ENCODE measurements around the gene MYLK.

MYLK gene

DNA sequence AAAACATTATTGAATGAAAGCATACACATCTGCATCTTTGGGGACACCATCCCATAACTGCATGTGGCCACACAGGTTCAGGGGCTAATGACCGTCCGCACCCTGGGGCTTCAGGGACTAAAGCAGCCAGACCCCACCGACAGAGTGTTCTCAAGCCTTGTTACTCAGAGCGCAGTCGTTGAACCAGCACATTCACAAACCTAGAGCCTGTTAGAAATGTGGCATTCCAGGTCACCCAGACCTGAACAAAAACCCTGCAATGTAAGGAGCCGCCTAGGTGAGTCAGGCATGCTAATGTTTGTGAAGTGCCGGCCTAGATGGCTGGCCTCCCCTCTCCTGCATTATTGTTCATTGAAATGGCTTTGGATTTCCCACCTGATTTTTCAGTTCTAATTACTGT is 247.0 kb downstream of the MYLK start:
- peaks cover 3% of the 10 kb centered on the region for H3K36me3 Mint-ChIP-seq
- no peak overlapping the region for H3K4me3 Mint-ChIP-seq
- no peaks in the 10 kb centered on the region for H3K27me3 Mint-ChIP-seq
- no peaks in the 10 kb centered on the region for H3K9me3 Mint-ChIP-seq
- H3K27ac Mint-ChIP-seq: no peak overlapping the region
- no peaks in the 10 kb centered on the region for H3K4me1 Mint-ChIP-seq

DNA sequence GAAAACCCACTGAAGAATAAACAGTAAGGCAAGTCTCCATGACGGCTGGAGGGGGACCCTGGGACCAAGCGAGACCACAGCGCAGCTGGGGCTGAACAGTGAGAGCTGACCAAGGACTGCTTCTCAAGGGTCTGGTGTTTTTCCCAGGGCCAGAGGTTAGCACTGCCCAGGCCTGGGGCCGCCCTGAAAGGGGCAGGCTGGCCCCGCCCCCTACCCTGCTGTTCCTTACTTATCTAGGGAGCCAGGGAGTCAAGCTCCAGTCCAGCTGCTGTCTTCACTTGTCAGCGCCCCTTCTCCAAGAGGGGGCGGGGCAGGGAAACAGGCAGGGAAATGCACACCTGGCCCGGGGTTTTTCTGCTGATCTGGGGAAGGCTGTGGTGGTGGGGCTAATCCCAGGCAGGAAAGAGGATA is 247.7 kb downstream of the MYLK start:
- Mint-ChIP-seq H3K4me3 (no peak overlapping the region), H3K27me3 (no peaks in the 10 kb centered on the region), H3K36me3 (peaks cover 3% of the 10 kb centered on the region), H3K9me3 (no peaks in the 10 kb centered on the region), H3K4me1 (no peaks in the 10 kb centered on the region), H3K27ac (no peak overlapping the region)

DNA sequence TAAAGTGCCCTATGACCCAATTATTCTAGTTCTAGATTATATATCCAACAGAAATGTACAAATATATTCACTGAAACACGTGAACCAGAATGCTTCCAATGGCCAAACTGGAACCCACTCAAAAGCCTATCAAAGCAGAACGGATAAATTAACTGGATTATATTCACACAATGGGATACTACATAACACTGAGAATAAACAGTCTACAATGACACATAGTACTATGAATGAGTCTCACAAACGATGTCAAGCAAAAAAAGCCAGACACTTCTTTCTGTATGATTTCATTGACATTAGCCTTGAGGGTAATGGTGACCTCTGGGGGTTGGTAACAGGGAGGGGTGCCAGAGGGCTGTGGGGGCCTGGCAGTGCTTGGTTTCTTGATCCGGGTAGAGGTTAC is 248.4 kb downstream of the MYLK start:
- Mint-ChIP-seq H3K9me3 (no peaks in the 10 kb centered on the region), H3K36me3 (peaks cover 3% of the 10 kb centered on the region), H3K4me1 (no peaks in the 10 kb centered on the region), H3K27me3 (no peaks in the 10 kb centered on the region), H3K27ac (no peak overlapping the region), H3K4me3 (no peak overlapping the region)

DNA sequence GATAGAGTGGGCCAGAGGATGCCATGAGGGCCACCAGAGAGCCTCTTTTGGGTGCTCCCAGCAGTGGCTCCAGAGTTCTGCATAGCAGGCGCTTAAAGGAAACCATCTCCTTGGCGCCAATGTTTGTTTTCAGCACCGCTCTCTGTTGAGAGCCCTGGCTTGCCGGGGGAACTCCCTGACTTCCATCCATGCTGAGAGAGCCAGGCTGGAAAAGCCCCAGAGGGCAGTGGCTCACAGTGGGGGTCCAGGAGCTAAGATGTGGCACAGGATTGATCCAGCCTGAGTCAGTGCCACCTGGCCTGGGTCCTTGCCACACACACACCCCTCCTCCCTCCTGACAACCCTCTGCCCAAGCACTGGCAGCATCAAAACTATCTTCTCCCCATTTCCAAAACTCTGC is 248.9 kb downstream of the MYLK start:
- H3K9me3 Mint-ChIP-seq: no peaks in the 10 kb centered on the region
- H3K4me3 Mint-ChIP-seq: no peak overlapping the region
- no peak overlapping the region for H3K27ac Mint-ChIP-seq
- no peaks in the 10 kb centered on the region for H3K4me1 Mint-ChIP-seq
- H3K27me3 Mint-ChIP-seq: no peaks in the 10 kb centered on the region
- H3K36me3 Mint-ChIP-seq: peaks cover 3% of the 10 kb centered on the region

DNA sequence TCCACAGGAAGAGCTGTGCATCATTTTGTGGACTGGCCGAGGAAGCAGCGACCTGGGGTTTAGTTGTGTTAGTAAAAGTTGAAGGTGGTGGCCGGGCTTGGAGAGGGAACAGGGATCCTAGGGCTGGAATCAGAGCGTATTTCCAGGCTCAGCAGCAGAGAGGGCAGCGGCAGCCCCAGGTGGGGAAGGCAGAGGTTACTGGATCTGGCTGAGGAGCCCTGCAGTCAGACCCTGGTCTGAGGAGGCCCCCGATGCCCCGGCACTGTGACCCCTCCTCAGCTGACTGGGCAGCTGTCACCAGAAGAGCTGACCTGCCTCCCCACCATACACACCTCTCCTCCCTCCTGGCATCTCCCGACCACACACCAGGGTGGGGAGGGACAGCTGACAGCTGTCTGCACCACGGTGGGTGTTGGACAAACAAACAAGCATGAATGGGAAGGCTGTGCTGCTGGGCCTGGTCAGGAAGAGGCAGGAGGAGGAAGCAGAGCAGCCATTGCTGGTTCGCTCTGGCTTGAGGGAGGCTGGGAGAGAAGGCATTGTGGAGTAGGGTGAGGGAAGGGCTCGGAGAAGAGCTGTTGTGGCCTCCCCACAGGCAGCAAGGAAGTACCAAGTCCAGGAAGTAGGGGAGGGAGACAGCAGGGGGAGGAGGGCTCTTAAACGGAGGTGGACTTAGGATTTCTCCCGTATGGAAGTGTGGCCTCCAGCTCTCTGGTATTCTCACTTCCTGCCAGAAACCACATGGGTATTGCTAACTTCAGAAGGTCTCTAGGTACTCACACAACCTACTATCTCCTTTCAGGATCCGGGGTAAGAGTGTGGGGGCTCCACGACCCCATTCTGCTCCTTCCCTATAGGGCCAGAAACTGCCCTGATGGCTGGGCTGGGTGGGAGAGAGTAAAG is 249.7 kb downstream of the MYLK start:
- Mint-ChIP-seq H3K27ac (no peak overlapping the region), H3K27me3 (no peaks in the 10 kb centered on the region), H3K4me1 (no peaks in the 10 kb centered on the region), H3K9me3 (no peaks in the 10 kb centered on the region), H3K36me3 (peaks cover 6% of the 10 kb centered on the region), H3K4me3 (no peak overlapping the region)

DNA sequence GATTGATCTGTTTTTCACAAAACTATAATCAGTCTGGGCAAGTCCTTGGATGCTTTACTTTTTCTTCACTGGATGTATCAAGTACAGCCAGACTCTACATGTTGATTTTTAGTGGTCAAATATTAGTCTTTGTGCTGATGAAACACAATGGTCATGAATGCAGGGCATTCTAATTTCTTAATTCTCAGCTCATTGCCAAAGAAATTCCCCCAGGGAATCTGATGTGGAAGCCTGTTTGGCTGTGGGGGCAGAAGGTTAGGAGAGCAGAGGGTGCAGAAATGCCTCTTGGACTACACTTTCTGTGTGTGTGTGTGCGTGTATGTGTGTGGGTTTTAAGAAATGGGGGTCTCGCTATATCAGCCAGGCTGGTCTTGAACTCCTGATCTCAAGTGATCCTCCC is 250.6 kb downstream of the MYLK start:
- Mint-ChIP-seq H3K4me3 (no peak overlapping the region), H3K4me1 (no peaks in the 10 kb centered on the region), H3K36me3 (peaks cover 6% of the 10 kb centered on the region), H3K27me3 (peaks cover under 1% of the 10 kb centered on the region), H3K9me3 (no peaks in the 10 kb centered on the region), H3K27ac (no peak overlapping the region)

DNA sequence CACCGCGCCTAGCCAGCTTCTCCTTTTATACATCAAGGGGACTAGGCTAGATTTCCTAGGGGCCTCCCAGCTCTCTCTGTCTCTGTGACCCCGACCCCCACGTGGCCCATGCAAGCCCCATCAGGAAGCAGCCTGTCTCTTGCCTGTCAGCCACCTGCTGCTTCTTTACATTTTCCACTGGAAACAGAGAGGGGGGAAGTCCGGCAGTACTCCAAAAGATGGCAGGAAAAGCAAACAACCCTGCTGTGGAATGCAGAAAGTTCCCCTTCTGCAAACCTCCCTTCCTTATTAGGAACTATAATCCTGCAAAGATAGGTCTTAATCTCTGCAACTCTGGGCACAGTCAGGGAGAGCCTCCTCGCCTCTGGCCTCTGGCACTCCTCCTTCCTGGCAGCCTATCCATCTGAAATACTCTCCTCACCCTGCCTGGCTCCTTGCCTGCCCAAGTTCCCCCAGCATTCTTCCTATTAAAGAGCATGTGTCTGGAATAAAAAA is 251.9 kb downstream of the MYLK start:
- no peaks in the 10 kb centered on the region for H3K4me1 Mint-ChIP-seq
- H3K36me3 Mint-ChIP-seq: peaks cover 6% of the 10 kb centered on the region
- H3K9me3 Mint-ChIP-seq: no peaks in the 10 kb centered on the region
- H3K27ac Mint-ChIP-seq: no peak overlapping the region
- no peak overlapping the region for H3K4me3 Mint-ChIP-seq
- peaks cover 3% of the 10 kb centered on the region for H3K27me3 Mint-ChIP-seq

DNA sequence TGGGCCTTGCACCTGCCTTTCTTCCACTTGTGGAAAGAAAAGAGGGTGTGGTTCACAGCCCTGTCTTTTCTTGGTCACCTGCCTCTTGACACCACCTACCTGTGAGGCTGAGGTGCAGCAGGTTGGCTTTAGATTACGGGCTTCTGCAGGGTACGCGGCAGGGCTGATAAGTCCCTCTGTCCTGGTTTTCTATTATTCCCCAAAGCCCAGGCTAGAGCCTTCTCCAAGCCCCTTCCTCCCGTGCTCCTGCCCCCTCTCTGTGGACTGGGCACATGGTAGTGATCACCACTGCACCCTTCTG is 254.4 kb downstream of the MYLK start:
- H3K27me3 Mint-ChIP-seq: peaks cover 3% of the 10 kb centered on the region
- H3K4me1 Mint-ChIP-seq: no peaks in the 10 kb centered on the region
- H3K27ac Mint-ChIP-seq: no peak overlapping the region
- H3K9me3 Mint-ChIP-seq: no peaks in the 10 kb centered on the region
- no peak overlapping the region for H3K4me3 Mint-ChIP-seq
- peaks cover 6% of the 10 kb centered on the region for H3K36me3 Mint-ChIP-seq

DNA sequence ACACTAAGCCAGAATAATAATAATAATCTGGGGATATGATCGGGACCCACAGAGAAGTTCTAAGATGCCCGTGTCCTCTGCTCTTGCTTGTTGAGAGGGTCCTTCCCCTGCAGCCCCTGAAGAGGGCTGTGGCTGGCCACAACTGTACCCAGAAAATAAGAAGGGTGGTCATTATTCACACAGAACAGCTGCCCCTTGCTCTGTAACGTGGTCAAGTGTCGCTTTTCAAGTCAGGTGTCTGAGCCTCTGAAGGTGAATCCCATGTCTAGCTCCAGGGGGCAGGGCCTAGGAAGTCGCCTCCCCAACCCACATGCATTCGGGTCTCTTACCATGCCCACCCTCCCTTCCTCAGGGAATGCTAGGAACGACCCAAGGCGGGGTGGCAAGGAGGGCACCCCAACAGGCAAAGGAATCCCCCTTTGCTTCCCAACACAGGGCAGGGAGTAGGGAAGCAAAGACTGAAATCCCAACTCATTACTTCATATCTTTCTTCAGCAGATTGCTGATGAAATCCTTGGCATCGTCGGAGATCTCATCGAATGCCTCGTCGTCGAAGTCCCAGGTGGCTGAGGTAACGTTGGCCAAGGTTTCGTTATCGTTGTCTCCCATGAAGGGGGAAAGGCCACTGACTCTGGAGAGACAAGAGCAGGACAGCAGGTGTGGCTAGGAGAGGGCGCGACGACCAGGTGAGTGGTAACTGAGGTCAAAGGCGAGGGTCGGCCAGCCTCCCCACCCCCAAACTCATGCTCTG is 255.0 kb downstream of the MYLK start:
- peaks cover 3% of the 10 kb centered on the region for H3K27me3 Mint-ChIP-seq
- no peaks in the 10 kb centered on the region for H3K4me1 Mint-ChIP-seq
- H3K27ac Mint-ChIP-seq: no peak overlapping the region
- H3K36me3 Mint-ChIP-seq: peaks cover 6% of the 10 kb centered on the region
- no peak overlapping the region for H3K4me3 Mint-ChIP-seq
- H3K9me3 Mint-ChIP-seq: no peaks in the 10 kb centered on the region

DNA sequence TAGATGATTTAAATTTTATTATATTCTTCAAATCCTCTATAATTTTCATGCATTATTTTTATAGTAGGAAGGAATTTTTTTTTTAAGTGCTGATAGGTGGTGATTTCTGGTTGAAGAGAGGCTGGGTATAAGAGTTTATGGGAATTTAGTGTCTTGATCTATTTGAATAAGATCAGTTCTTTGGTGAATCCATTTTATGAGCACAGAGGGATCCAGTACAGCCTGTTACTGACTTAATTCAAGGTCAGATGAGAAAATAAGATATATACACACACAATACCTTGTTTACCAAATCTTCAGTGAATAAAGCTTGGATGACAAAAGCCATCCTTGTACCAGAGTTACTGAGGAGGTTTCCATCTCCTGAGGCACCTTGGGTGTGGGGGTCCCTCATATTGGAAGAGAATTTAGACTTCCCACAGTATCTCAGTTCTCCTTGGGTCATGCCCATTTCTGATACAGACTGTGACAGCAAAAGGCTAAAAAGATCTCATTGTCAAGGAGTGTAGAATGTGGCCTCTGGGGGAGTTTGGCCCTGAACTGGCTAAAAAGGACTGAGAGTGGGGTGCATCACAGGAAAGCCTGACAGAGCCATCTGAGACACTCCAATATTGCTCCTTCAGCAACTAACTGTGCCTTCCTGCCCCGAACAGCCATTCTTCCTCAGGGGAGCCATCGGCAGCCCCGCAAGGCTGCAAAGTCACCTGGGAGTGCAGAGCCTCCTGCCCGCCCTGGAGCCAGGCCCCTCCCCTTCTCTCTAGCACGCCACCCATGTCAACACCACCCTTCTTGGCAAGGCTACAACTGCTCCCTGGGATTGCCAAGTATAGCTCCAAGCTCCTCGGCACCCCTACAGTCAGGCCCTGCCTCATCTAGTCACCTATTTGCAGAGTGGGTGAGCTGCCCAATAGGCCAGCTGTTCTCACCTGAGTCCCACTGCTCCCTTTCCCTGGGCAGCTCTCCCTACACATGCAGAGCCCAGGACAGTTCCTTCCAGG is 256.2 kb downstream of the MYLK start:
- peaks cover 3% of the 10 kb centered on the region for H3K36me3 Mint-ChIP-seq
- no peak overlapping the region for H3K27ac Mint-ChIP-seq
- no peaks in the 10 kb centered on the region for H3K9me3 Mint-ChIP-seq
- peaks cover 3% of the 10 kb centered on the region for H3K27me3 Mint-ChIP-seq
- no peak overlapping the region for H3K4me3 Mint-ChIP-seq
- no peaks in the 10 kb centered on the region for H3K4me1 Mint-ChIP-seq

DNA sequence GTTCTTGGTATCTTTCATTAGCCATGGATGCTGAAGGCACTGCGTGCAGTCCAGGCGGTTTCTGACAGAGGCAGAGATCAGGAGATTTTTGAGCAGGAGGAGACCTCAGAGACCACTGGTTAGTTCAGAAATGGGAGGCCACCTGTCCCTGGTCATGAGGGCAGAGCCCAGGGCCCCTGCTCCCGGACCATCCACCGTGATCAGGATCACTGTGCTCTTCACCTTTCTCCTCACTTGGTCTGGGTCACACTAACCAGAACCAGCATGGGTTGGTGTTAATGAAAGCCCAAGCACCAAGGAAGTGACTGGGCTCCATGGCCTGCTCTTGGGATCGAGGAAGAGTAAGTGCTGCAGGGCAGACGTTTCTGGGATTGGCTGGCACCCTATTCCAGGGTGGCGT is 257.3 kb downstream of the MYLK start:
- Mint-ChIP-seq H3K27me3 (peaks cover 3% of the 10 kb centered on the region), H3K27ac (no peak overlapping the region), H3K36me3 (peaks cover 3% of the 10 kb centered on the region), H3K4me3 (no peak overlapping the region), H3K4me1 (no peaks in the 10 kb centered on the region), H3K9me3 (no peaks in the 10 kb centered on the region)

DNA sequence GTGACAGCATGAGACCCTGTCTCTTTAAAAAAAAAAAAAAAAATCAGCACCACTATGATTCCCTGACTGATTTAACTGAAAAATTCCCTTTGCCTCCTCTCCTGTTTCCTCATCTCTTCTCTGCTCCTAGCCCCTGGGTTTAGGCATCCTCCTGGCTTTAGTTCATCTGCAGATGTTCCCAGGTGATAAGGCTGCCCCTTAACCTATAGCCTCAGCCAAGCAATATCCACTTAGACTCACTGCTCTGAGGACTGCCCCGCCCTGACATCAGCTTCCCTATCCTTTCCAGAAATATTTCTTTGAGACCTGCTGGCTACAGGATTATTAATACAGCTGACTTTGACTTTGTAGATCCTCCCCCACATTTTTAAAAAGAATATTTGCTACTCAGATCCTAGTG is 259.8 kb downstream of the MYLK start:
- no peak overlapping the region for H3K4me3 Mint-ChIP-seq

DNA sequence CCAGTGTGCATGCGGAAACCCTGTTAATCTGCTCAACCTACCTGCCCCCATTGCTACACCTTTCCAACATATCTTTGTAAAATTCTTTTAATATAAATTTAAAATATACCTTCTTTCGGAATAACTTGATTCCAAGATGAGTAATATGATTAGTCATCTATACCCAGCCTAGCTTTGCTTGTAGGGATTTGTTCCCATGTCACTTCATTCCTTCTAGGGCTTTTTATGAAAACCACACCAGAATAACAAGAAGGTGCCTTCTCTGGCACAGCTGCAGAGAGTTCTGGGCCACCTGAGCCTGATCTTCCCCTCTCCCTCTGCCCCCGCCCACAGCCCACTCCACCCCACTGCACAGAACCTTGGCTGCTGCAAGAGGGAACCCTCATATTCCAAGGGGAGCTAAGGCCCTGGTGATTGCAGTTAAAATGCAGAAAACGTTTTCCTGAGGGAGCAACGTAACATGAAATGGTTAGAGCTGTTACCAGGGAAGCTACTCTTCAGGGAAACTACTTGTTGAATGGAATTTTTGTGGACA is 260.7 kb downstream of the MYLK start:
- no peaks in the 10 kb centered on the region for H3K9me3 Mint-ChIP-seq
- H3K36me3 Mint-ChIP-seq: no peaks in the 10 kb centered on the region
- H3K27me3 Mint-ChIP-seq: peaks cover 2% of the 10 kb centered on the region
- H3K4me3 Mint-ChIP-seq: no peak overlapping the region
- no peak overlapping the region for H3K27ac Mint-ChIP-seq
- H3K4me1 Mint-ChIP-seq: no peaks in the 10 kb centered on the region

More for the DNA sequence above, 259.8 kb downstream of the MYLK start:
- H3K27ac Mint-ChIP-seq: no peak overlapping the region
- H3K9me3 Mint-ChIP-seq: no peaks in the 10 kb centered on the region
- peaks cover 3% of the 10 kb centered on the region for H3K27me3 Mint-ChIP-seq
- no peaks in the 10 kb centered on the region for H3K4me1 Mint-ChIP-seq
- no peaks in the 10 kb centered on the region for H3K36me3 Mint-ChIP-seq

DNA sequence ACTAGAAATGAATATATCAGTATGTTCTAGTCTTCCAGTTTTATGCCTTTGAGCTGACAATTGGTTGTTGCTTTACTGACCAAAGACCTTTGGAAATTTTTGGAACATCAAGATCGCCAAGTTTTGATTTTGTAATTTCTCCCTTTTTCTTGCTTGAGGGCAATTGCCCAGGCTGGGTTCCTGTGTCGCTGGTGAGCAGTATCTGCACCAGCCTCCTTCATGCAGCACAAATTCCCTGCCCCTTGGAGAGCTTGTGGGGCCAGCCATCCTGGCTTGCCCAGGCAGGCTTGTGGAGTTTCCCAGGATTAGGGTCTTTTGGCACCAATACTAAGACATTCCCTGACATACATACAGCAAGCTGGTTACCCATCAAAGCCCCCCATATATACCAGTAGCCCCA is 261.4 kb downstream of the MYLK start:
- no peaks in the 10 kb centered on the region for H3K36me3 Mint-ChIP-seq
- H3K9me3 Mint-ChIP-seq: no peaks in the 10 kb centered on the region
- no peak overlapping the region for H3K27ac Mint-ChIP-seq
- H3K4me3 Mint-ChIP-seq: no peak overlapping the region
- H3K27me3 Mint-ChIP-seq: no peaks in the 10 kb centered on the region
- H3K4me1 Mint-ChIP-seq: no peaks in the 10 kb centered on the region

DNA sequence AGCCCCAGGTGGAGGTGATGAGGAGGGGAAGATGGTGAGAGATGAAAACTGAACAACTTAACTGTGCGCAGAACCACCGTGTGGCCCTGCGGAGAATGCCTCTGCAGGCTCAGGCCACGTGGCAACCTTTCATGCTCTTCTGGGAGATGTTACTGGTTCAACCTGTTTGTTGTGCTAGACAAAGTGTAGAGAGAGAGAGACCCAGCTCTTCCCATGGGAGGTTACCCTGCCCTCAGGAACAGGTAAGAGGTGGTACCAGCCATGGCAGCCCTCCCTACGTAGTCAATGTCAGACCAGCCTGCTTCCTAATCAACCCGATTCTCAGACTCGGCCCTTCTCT is 262.3 kb downstream of the MYLK start:
- H3K4me1 Mint-ChIP-seq: no peaks in the 10 kb centered on the region

More for the DNA sequence above, 262.3 kb downstream of the MYLK start:
- Mint-ChIP-seq H3K36me3 (no peaks in the 10 kb centered on the region), H3K4me3 (no peak overlapping the region), H3K9me3 (no peaks in the 10 kb centered on the region), H3K27ac (no peak overlapping the region), H3K27me3 (no peaks in the 10 kb centered on the region)

Measured in activated naive CD4-positive, alpha-beta T cell treated with anti-CD3 and anti-CD28 coated beads, Interleukin-2, amount 50 U/mL, for 24 hours (primary cell).